Sigmoid colon (tissue), 7 donors: ENCODE measurements around the gene NKD2. TPM values are rescaled to one million over a fixed set of nuclear protein-coding genes. Genes with fewer than 3 reads are reported as not detected.

Experiments used
- DNase-seq: peaks from one replicate; pipeline ENCODE4 v3.0.0-alpha.2; 2019
- H3K27ac ChIP-seq, 4 donors: fragments of 200-600 bp; sonication (generic); one replicate each; pipeline ENCODE4 v1.5.1; 2016 to 2019; ENCODE audit warnings: mild to moderate bottlenecking in 1 of 4
- H3K27me3 ChIP-seq, 3 donors: fragments of 200-600 bp; sonication (generic); one replicate each; pipeline ENCODE4 v1.5.1; 2019; ENCODE audit warnings: mild to moderate bottlenecking in 1 of 3
- H3K36me3 ChIP-seq, 4 donors: fragments of 200-600 bp; sonication (generic); one replicate each; pipeline ENCODE4 v1.5.1; 2016 to 2019
- H3K4me1 ChIP-seq, 4 donors: fragments of 200-600 bp; sonication (generic); one replicate each; pipeline ENCODE4 v1.5.1; 2017 to 2019
- H3K4me3 ChIP-seq, 4 donors: fragments of 200-600 bp; sonication (generic); one replicate each; pipeline ENCODE4 v1.5.1; 2017 to 2019; ENCODE audit warnings: mild to moderate bottlenecking in 2 of 4, moderate library complexity in 1 of 4
- H3K9me3 ChIP-seq, 4 donors: fragments of 200-600 bp in 3 of 4; sonication (generic) in 3 of 4; one replicate each; pipeline versions ENCODE4 v1.5.1 to v1.6.1; 2013 to 2019
- CTCF ChIP-seq, 4 experiments: fragments of 450-650 bp in 3 of 4; fragments of 200-600 bp in 1 of 4; IDR thresholded peaks; one replicate each; pipeline ENCODE4 v1.5.1; 2016 to 2019; ENCODE audit warnings: antibody characterized with exemption in 4 of 4, mild to moderate bottlenecking in 3 of 4, moderate library complexity in 2 of 4
- EP300 ChIP-seq, 4 donors: sonication (generic); formaldehyde crosslinking; IDR thresholded peaks; one replicate each; pipeline ENCODE4 v1.6.1; 2017; ENCODE audit warnings: antibody characterized with exemption in 4 of 4
- POLR2A ChIP-seq, 2 donors: fragments of 450-650 bp; IDR thresholded peaks; one replicate each; pipeline ENCODE4 v1.6.1; 2016; ENCODE audit warnings: antibody characterized with exemption in 2 of 2, mild to moderate bottlenecking in 2 of 2, moderate library complexity in 2 of 2
- POLR2AphosphoS5 ChIP-seq, 4 donors: sonication (generic); formaldehyde crosslinking; IDR thresholded peaks; one replicate each; pipeline ENCODE4 v1.6.1; 2017; ENCODE audit warnings: antibody characterized with exemption in 4 of 4
- WGBS, 2 donors: extraction: QIAGEN DNeasy Blood & Tissue Kit; methylation state at CpG; one replicate each; pipeline ENCODE4 v1.1.7; 2013; 5-methylcytosine and 5-hydroxymethylcytosine counted together
- intact Hi-C: fragments of 100-400 bp; cut with DNase I; formaldehyde crosslinking; loops from one replicate; pipeline ENCODE4 v1.15.1; 2023
- polyA plus RNA-seq, 3 donors: library from polyadenylated mRNA; stranded (reverse); fragments of 200-250 nt; gene quantifications; one replicate each; pipeline ENCODE4 v1.2.3, GENCODE V29; 2013
- total RNA-seq, 4 donors: library from RNA; depleted of rRNA; stranded (reverse); fragments of >200 nt; gene quantifications; one replicate each; pipeline ENCODE4 v1.1.0, GENCODE V29; 2016
- donor health status: healthy with polysubstance abuse.
- donor health status: Bipolar disorder and iron deficiency.
- donor health status: healthy.

Gene NKD2
- total and polyA plus RNA-seq, 7 donors = 0.60 to 4.4 (median 1.8) TPM

GRCh38 chr5:1014781-1015221 lies 6.2 kb downstream of the NKD2 start:
- DNase-seq = peak; percentile 59

DNA sequence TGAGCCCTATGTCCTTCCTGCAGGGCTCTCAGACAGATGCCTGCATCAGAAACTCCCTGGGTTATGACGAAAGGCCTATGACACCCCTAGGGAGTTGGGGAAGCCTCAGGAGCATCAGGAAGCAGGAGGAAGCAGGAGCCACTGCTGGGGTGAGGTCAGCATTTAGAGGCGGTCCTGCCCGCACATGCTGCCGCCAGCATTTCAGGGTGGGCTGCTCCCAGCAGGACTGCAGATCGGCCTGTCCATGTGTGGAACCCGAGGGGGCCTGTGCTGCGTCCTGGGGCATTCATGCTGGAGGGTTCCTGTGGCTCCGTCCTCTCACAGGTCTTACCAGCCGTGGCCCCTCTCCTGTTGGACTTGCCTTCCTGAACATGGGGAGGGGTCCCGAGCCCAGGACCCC lies 6.9 kb downstream of the NKD2 start:
- peaks cover 0 to 2% (median 0%) of the 10 kb centered on the region in 4 donors for H3K4me1 ChIP-seq
- WGBS, 2 donors = 82 to 85% methylated on average over 10 of the region's 10 CpGs
- peak; percentile 56 for DNase-seq

More at GRCh38 chr5:1014781-1015221, 6.2 kb downstream of the NKD2 start:
- TF ChIP-seq POLR2AphosphoS5 (IDR thresholded peaks at IDR 0.05) = no peak
- TF ChIP-seq POLR2A (IDR thresholded peaks at IDR 0.05) = no peak
- TF ChIP-seq EP300 (IDR thresholded peaks at IDR 0.05) = no peak
- TF ChIP-seq CTCF (IDR thresholded peaks at IDR 0.05) = no peak
- 54 to 79% methylated on average over 17 of the region's 17 CpGs for WGBS, 2 donors
- no peaks in the 10 kb centered on the region for H3K9me3 ChIP-seq
- H3K36me3 ChIP-seq = no peaks in the 10 kb centered on the region
- H3K27me3 ChIP-seq = peaks cover 4 to 19% (median 19%) of the 10 kb centered on the region in 3 donors
- H3K27ac ChIP-seq = no peak overlapping the region
- H3K4me3 ChIP-seq = no peak overlapping the region
- H3K4me1 ChIP-seq = peaks cover 0 to 9% (median 4%) of the 10 kb centered on the region in 4 donors
- intact Hi-C loops = no loop called here

GRCh38 chr5:1016036-1016435 lies 7.4 kb downstream of the NKD2 start:
- H3K9me3 ChIP-seq = no peaks in the 10 kb centered on the region
- WGBS, 2 donors = 86 to 89% methylated on average over 19 of the region's 19 CpGs
- no peak overlapping the region for H3K4me3 ChIP-seq
- DNase-seq = peak; percentile 63
- no peaks in the 10 kb centered on the region for H3K36me3 ChIP-seq
- peaks cover 0 to 7% (median 6%) of the 10 kb centered on the region in 3 donors for H3K27me3 ChIP-seq
- no peak for TF ChIP-seq POLR2AphosphoS5 (IDR thresholded peaks at IDR 0.05)
- TF ChIP-seq POLR2A (IDR thresholded peaks at IDR 0.05) = no peak
- intact Hi-C loops = no loop called here
- no peak overlapping the region for H3K27ac ChIP-seq
- H3K4me1 ChIP-seq = no peaks in the 10 kb centered on the region

More for the DNA sequence above, 6.9 kb downstream of the NKD2 start:
- Histone ChIP-seq H3K36me3 (no peaks in the 10 kb centered on the region), H3K9me3 (no peaks in the 10 kb centered on the region), H3K27ac (no peak overlapping the region), H3K4me3 (no peak overlapping the region), H3K27me3 (peaks cover 0 to 12% (median 12%) of the 10 kb centered on the region in 3 donors)
- TF ChIP-seq CTCF (IDR thresholded peaks at IDR 0.05) (no peak), POLR2A (IDR thresholded peaks at IDR 0.05) (no peak), POLR2AphosphoS5 (IDR thresholded peaks at IDR 0.05) (no peak), EP300 (IDR thresholded peaks at IDR 0.05) (no peak)
- intact Hi-C loops = no loop called here

GRCh38 chr5:1016476-1016875 lies 7.9 kb downstream of the NKD2 start:
- TF ChIP-seq EP300 (IDR thresholded peaks at IDR 0.05) (no peak), CTCF (IDR thresholded peaks at IDR 0.05) (no peak), POLR2AphosphoS5 (IDR thresholded peaks at IDR 0.05) (no peak), POLR2A (IDR thresholded peaks at IDR 0.05) (no peak)
- Histone ChIP-seq H3K27me3 (peaks cover 0 to 3% (median 2%) of the 10 kb centered on the region in 3 donors), H3K4me3 (no peak overlapping the region), H3K36me3 (no peaks in the 10 kb centered on the region), H3K9me3 (no peaks in the 10 kb centered on the region), H3K4me1 (no peaks in the 10 kb centered on the region), H3K27ac (no peak overlapping the region)
- 81 to 83% methylated on average over 16 of the region's 16 CpGs for WGBS, 2 donors
- intact Hi-C loops = no loop called here
- peak; percentile 57 for DNase-seq

DNA sequence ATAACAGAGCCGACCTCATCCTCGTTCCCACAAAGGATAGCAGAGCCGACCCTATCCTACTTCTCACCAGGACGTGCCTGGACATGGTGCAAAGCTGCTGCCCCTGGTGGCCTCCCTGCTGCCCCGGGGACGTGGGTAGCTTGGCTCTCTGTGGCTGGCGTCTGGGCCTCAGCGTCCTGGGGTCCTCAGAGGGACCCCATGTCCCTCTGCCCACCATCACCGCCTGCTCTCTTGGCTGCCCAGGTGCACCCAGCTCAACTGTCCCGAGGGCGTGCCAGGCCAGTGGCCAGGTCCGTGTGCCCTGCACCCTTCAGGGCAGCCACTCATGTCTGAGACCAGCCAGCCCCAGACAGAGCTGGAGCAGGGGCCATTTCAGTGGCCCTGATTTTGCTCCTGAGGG lies 8.5 kb downstream of the NKD2 start:
- no peak overlapping the region for H3K27ac ChIP-seq
- TF ChIP-seq POLR2AphosphoS5 (IDR thresholded peaks at IDR 0.05) = no peak
- TF ChIP-seq EP300 (IDR thresholded peaks at IDR 0.05) = no peak
- TF ChIP-seq CTCF (IDR thresholded peaks at IDR 0.05) = no peak
- TF ChIP-seq POLR2A (IDR thresholded peaks at IDR 0.05) = no peak
- H3K36me3 ChIP-seq = no peaks in the 10 kb centered on the region
- H3K4me1 ChIP-seq = no peaks in the 10 kb centered on the region
- WGBS, 2 donors = 79 to 88% methylated on average over 12 of the region's 12 CpGs
- no peaks in the 10 kb centered on the region for H3K9me3 ChIP-seq
- H3K27me3 ChIP-seq = no peaks in the 10 kb centered on the region
- intact Hi-C loops = no loop called here
- no peak overlapping the region for H3K4me3 ChIP-seq
- DNase-seq = peak; percentile 43
